DND-41 (cell line): ENCODE results near the gene SYNM.

ENCODE experiments used
- ATAC-seq: fragments of 200-7000 bp; cut with Tn5 transposase; 3 replicates; pipeline ENCODE4 v1.9.1; 2021; ENCODE audit warnings: low read depth; ENCODE audit not compliant: insufficient read depth
- DNase-seq: peaks from one replicate; pipeline ENCODE4 v3.0.0-alpha.2; 2020
- H2AFZ ChIP-seq: 2 replicates; pipeline ENCODE4 v1.6.0; 2012; ENCODE audit warnings: low read depth, low read length
- H3K27ac ChIP-seq: 2 replicates; pipeline ENCODE4 v1.5.1; 2012; ENCODE audit warnings: low read length, inconsistent platforms
- H3K27me3 ChIP-seq: fragments of 200-600 bp; sonication (generic); 2 replicates; pipeline ENCODE4 v1.6.0; 2012; ENCODE audit warnings: low read length, mild to moderate bottlenecking, inconsistent platforms; ENCODE audit not compliant: insufficient read depth, poor library complexity
- H3K36me3 ChIP-seq: 2 replicates; pipeline ENCODE4 v1.5.1; 2012; ENCODE audit warnings: low read length, inconsistent platforms; ENCODE audit not compliant: insufficient read depth
- H3K4me1 ChIP-seq: 2 replicates; pipeline ENCODE4 v1.5.1; 2012; ENCODE audit warnings: mild to moderate bottlenecking, low read length; ENCODE audit not compliant: insufficient read depth
- H3K4me2 ChIP-seq: 2 replicates; pipeline ENCODE4 v1.6.0; 2012; ENCODE audit warnings: mild to moderate bottlenecking, moderate library complexity, low read length, inconsistent platforms; ENCODE audit not compliant: insufficient read depth
- H3K4me3 ChIP-seq, 2 experiments: fragments of 200-600 bp in 1 of 2; shearing (Covaris generic) in 1 of 2; 2 replicates each; pipeline ENCODE4 v1.5.1; 2012 to 2016; ENCODE audit warnings: inconsistent platforms in 2 of 2, low read length in 2 of 2, mild to moderate bottlenecking in 2 of 2, low read depth in 1 of 2, moderate library complexity in 1 of 2
- H3K79me2 ChIP-seq: 2 replicates; pipeline ENCODE4 v1.6.0; 2012; ENCODE audit warnings: low read length, inconsistent platforms; ENCODE audit not compliant: insufficient read depth
- H3K9ac ChIP-seq: 2 replicates; pipeline ENCODE4 v1.6.0; 2012; ENCODE audit warnings: low read depth, mild to moderate bottlenecking, inconsistent platforms, low read length, moderate library complexity
- H3K9me3 ChIP-seq: 2 replicates; pipeline ENCODE4 v1.5.1; 2012; ENCODE audit warnings: low read length, moderate library complexity, mild to moderate bottlenecking, inconsistent platforms; ENCODE audit not compliant: insufficient read depth, severe bottlenecking
- H4K20me1 ChIP-seq: 2 replicates; pipeline ENCODE4 v1.6.0; 2012; ENCODE audit warnings: low read length; ENCODE audit not compliant: insufficient read depth
- CTCF ChIP-seq: IDR thresholded peaks from 2 replicates; pipeline ENCODE4 v1.5.1; 2012; ENCODE audit warnings: borderline replicate concordance, low read length, moderate library complexity, mild to moderate bottlenecking; ENCODE audit not compliant: poor library complexity, severe bottlenecking; ENCODE audit errors: extremely low read depth
- EZH2 ChIP-seq: IDR thresholded peaks from 3 replicates; pipeline ENCODE4 v1.6.1; 2012; ENCODE audit warnings: borderline replicate concordance, low read depth, mild to moderate bottlenecking, moderate library complexity, low read length, inconsistent platforms; ENCODE audit not compliant: severe bottlenecking

Gene SYNM

GRCh38 chr15:99169769-99170311 is 65.0 kb downstream of the SYNM start:
- Histone ChIP-seq H3K27ac (no peak overlapping the region), H3K27me3 (no peaks in the 10 kb centered on the region), H3K4me3 (no peak overlapping the region), H3K79me2 (no peaks in the 10 kb centered on the region), H2AFZ (no peak overlapping the region), H3K9ac (no peak overlapping the region), H3K9me3 (no peaks in the 10 kb centered on the region), H3K4me1 (no peaks in the 10 kb centered on the region), H3K36me3 (peaks cover 38% of the 10 kb centered on the region), H4K20me1 (no peaks in the 10 kb centered on the region), H3K4me2 (no peak overlapping the region)
- ATAC-seq, result no peak
- TF ChIP-seq CTCF, result no peak
- TF ChIP-seq EZH2, result no peak
- no peak for DNase-seq

GRCh38 chr15:99170476-99171065 is 65.7 kb downstream of the SYNM start:
- no peaks in the 10 kb centered on the region for H3K4me1 ChIP-seq
- no peaks in the 10 kb centered on the region for H4K20me1 ChIP-seq
- no peak overlapping the region for H3K4me3 ChIP-seq
- H3K9me3 ChIP-seq, result no peaks in the 10 kb centered on the region
- no peak overlapping the region for H3K4me2 ChIP-seq
- peaks cover 40% of the 10 kb centered on the region for H3K36me3 ChIP-seq
- TF ChIP-seq EZH2 (no peak), CTCF (no peak)
- DNase-seq (no peak), ATAC-seq (no peak)
- H3K9ac ChIP-seq, result no peak overlapping the region
- no peaks in the 10 kb centered on the region for H3K27me3 ChIP-seq
- no peak overlapping the region for H3K27ac ChIP-seq
- H3K79me2 ChIP-seq, result no peaks in the 10 kb centered on the region
- no peak overlapping the region for H2AFZ ChIP-seq

GRCh38 chr15:99172171-99172570 is 67.3 kb downstream of the SYNM start:
- no peaks in the 10 kb centered on the region for H3K9me3 ChIP-seq
- H3K27me3 ChIP-seq, result no peaks in the 10 kb centered on the region
- H3K36me3 ChIP-seq, result peaks cover 37% of the 10 kb centered on the region
- no peak for DNase-seq
- TF ChIP-seq CTCF (no peak), EZH2 (no peak)
- H3K79me2 ChIP-seq, result no peaks in the 10 kb centered on the region
- no peak overlapping the region for H2AFZ ChIP-seq
- H3K4me3 ChIP-seq, result no peak overlapping the region
- H3K4me2 ChIP-seq, result no peak overlapping the region
- H3K4me1 ChIP-seq, result no peaks in the 10 kb centered on the region
- no peak overlapping the region for H3K9ac ChIP-seq
- no peaks in the 10 kb centered on the region for H4K20me1 ChIP-seq
- no peak overlapping the region for H3K27ac ChIP-seq
- no peak for ATAC-seq
